Lower leg skin (tissue), 3 donors: Measurements from ENCODE around the gene ZNF33A.

Experiments
- POLR2A ChIP-seq, 2 donors: fragments of 450-650 bp; IDR thresholded peaks; one replicate each; pipeline ENCODE4 v1.6.1; 2016 to 2017; ENCODE audit warnings: antibody characterized with exemption in 2 of 2, mild to moderate bottlenecking in 1 of 2, moderate library complexity in 1 of 2
- TF ChIP-seq, protein P1 (sequence below), 3 donors: fragments of 450-650 bp; IDR thresholded peaks; one replicate each; pipeline ENCODE4 v1.5.1; 2016; ENCODE audit warnings: antibody characterized with exemption in 3 of 3, mild to moderate bottlenecking in 3 of 3, moderate library complexity in 2 of 3

DNA sequence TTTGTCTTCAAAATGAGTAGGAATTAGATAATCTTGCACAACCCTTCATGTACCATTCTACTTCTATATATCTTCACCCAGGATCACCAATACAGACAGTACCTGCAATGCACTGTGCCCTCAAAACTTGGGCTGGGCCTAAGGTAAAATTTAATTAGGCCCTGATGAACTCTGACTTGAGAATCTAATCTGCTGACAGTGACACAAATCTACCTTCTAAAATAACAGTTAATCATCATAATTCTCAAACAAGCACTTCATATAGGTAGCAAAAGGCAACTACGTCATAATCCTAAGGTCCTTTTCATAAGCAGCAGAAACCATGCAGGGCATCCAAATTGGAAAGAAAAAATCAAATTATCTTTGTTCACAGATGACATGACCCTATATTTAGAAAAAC is 38.1 kb upstream of the ZNF33A start:
- TF ChIP-seq, protein P1, sequence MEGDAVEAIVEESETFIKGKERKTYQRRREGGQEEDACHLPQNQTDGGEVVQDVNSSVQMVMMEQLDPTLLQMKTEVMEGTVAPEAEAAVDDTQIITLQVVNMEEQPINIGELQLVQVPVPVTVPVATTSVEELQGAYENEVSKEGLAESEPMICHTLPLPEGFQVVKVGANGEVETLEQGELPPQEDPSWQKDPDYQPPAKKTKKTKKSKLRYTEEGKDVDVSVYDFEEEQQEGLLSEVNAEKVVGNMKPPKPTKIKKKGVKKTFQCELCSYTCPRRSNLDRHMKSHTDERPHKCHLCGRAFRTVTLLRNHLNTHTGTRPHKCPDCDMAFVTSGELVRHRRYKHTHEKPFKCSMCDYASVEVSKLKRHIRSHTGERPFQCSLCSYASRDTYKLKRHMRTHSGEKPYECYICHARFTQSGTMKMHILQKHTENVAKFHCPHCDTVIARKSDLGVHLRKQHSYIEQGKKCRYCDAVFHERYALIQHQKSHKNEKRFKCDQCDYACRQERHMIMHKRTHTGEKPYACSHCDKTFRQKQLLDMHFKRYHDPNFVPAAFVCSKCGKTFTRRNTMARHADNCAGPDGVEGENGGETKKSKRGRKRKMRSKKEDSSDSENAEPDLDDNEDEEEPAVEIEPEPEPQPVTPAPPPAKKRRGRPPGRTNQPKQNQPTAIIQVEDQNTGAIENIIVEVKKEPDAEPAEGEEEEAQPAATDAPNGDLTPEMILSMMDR (IDR thresholded peaks at IDR 0.05): no peak
- TF ChIP-seq POLR2A (IDR thresholded peaks at IDR 0.05): no peak
